H1 (cell line): ENCODE results near the gene LRRC4C.

Experiments used
- CEBPB ChIP-seq: IDR thresholded peaks from 2 replicates; pipeline ENCODE4 v1.6.1; 2012; ENCODE audit warnings: low read depth, low read length
- EZH2 ChIP-seq: fragments of 200-600 bp; sonication (generic); IDR thresholded peaks from 2 replicates; pipeline ENCODE4 v1.7.1; 2012; ENCODE audit warnings: low read depth, mild to moderate bottlenecking, moderate library complexity, low read length, inconsistent platforms; ENCODE audit not compliant: severe bottlenecking
- GABPA ChIP-seq: IDR thresholded peaks from 2 replicates; pipeline ENCODE4 v1.6.1; 2011; ENCODE audit warnings: mild to moderate bottlenecking, low read length, moderate library complexity, borderline replicate concordance; ENCODE audit not compliant: insufficient read depth
- HDAC2 ChIP-seq, 2 experiments: fragments of 300-600 bp in 1 of 2; sonication (generic) in 1 of 2; IDR thresholded peaks; 2 replicates each; pipeline ENCODE4 v1.6.1; 2011 to 2012; ENCODE audit warnings: low read depth in 2 of 2, low read length in 2 of 2, mild to moderate bottlenecking in 2 of 2, moderate library complexity in 2 of 2, borderline replicate concordance in 1 of 2, inconsistent platforms in 1 of 2
- HDAC6 ChIP-seq: IDR thresholded peaks from one replicate; pipeline ENCODE4 v1.7.1; 2012; ENCODE audit warnings: low read depth, mild to moderate bottlenecking, inconsistent platforms, low read length, moderate library complexity
- JUND ChIP-seq: IDR thresholded peaks from 2 replicates; pipeline ENCODE4 v1.6.1; 2011; ENCODE audit warnings: mild to moderate bottlenecking, improper control_type of control experiment, low read length
- POLR2A ChIP-seq, 2 experiments: IDR thresholded peaks; 1 replicate in 1 of 2; 2 replicates in 1 of 2; pipeline ENCODE4 v1.6.1; 2011; ENCODE audit warnings: low read depth in 2 of 2, low read length in 2 of 2, mild to moderate bottlenecking in 2 of 2; ENCODE audit errors: control extremely low read depth in 1 of 2
- TAF1 ChIP-seq: IDR thresholded peaks from 2 replicates; pipeline ENCODE4 v1.6.1; 2011; ENCODE audit warnings: mild to moderate bottlenecking, low read depth, low read length
- TBP ChIP-seq: IDR thresholded peaks from 2 replicates; pipeline ENCODE4 v1.6.1; 2011; ENCODE audit warnings: low read depth, low read length, improper control_type of control experiment
- TF ChIP-seq, protein P1 (sequence below), 3 experiments: IDR thresholded peaks; 1 replicate in 2 of 3; 2 replicates in 1 of 3; pipeline versions ENCODE4 v1.5.1 to v1.6.1; 2011; ENCODE audit warnings: low read length in 3 of 3, mild to moderate bottlenecking in 3 of 3, inconsistent platforms in 2 of 3, low read depth in 1 of 3, moderate library complexity in 1 of 3; ENCODE audit not compliant: insufficient read depth in 1 of 3; ENCODE audit errors: control extremely low read depth in 1 of 3
- TF ChIP-seq, protein P2 (sequence below): IDR thresholded peaks from 2 replicates; pipeline ENCODE4 v1.6.1; 2012; ENCODE audit warnings: inconsistent platforms

- TF ChIP-seq POLR2A (IDR thresholded peaks at IDR 0.05; ENCODE audit: control extremely low read depth in 1 of 2, low read depth in 2 of 2, low read length in 2 of 2) (no peak), JUND (no peak), HDAC6 (no peak), EZH2 (no peak), TBP (no peak), GABPA (no peak), TAF1 (no peak), HDAC2 (IDR thresholded peaks at IDR 0.05; ENCODE audit: borderline replicate concordance in 1 of 2, low read depth in 2 of 2, low read length in 2 of 2) (no peak), CEBPB (no peak)
- TF ChIP-seq, protein P1, sequence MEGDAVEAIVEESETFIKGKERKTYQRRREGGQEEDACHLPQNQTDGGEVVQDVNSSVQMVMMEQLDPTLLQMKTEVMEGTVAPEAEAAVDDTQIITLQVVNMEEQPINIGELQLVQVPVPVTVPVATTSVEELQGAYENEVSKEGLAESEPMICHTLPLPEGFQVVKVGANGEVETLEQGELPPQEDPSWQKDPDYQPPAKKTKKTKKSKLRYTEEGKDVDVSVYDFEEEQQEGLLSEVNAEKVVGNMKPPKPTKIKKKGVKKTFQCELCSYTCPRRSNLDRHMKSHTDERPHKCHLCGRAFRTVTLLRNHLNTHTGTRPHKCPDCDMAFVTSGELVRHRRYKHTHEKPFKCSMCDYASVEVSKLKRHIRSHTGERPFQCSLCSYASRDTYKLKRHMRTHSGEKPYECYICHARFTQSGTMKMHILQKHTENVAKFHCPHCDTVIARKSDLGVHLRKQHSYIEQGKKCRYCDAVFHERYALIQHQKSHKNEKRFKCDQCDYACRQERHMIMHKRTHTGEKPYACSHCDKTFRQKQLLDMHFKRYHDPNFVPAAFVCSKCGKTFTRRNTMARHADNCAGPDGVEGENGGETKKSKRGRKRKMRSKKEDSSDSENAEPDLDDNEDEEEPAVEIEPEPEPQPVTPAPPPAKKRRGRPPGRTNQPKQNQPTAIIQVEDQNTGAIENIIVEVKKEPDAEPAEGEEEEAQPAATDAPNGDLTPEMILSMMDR (IDR thresholded peaks at IDR 0.05; ENCODE audit: control extremely low read depth in 1 of 3, insufficient read depth in 1 of 3, low read depth in 1 of 3, low read length in 3 of 3), result no peak
- TF ChIP-seq, protein P2, sequence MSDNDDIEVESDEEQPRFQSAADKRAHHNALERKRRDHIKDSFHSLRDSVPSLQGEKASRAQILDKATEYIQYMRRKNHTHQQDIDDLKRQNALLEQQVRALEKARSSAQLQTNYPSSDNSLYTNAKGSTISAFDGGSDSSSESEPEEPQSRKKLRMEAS, result no peak
These were observed 1058.2 kb downstream of the LRRC4C start for GRCh38 chr11:40401132-40401853.
